Right atrium auricular region (tissue), 2 donors: ENCODE results near the gene INSIG2. TPM values are rescaled to one million over a fixed set of nuclear protein-coding genes. Genes with fewer than 3 reads are reported as not detected.

Source experiments
- DNase-seq: peaks from one replicate; pipeline ENCODE4 v3.0.0-alpha.2; 2019; ENCODE audit warnings: low spot score
- H3K27ac ChIP-seq, 2 donors: fragments of 200-600 bp; sonication (generic); 1 replicate in 1 of 2; 2 replicates in 1 of 2; pipeline ENCODE4 v1.5.1; 2016 to 2019
- H3K27me3 ChIP-seq, 2 donors: fragments of 200-600 bp; sonication (generic); one replicate each; pipeline versions ENCODE4 v1.5.1 to v1.6.0; 2017 to 2019
- H3K36me3 ChIP-seq: fragments of 200-600 bp; sonication (generic); one replicate; pipeline ENCODE4 v1.5.1; 2016
- H3K4me1 ChIP-seq, 2 donors: fragments of 200-600 bp; sonication (generic); one replicate each; pipeline versions ENCODE4 v1.5.1 to v1.6.0; 2017 to 2019
- H3K4me3 ChIP-seq, 2 donors: fragments of 200-600 bp; sonication (generic); 1 replicate in 1 of 2; 2 replicates in 1 of 2; pipeline ENCODE4 v1.5.1; 2017 to 2019; ENCODE audit warnings: mild to moderate bottlenecking in 1 of 2, moderate library complexity in 1 of 2
- H3K9me3 ChIP-seq, 2 donors: fragments of 200-600 bp; sonication (generic); one replicate each; pipeline ENCODE4 v1.5.1; 2019
- total RNA-seq, 2 donors: library from RNA; depleted of rRNA; stranded (reverse); fragments of >200 nt; gene quantifications; one replicate each; pipeline ENCODE4 v1.1.0, GENCODE V29; 2016
- TF ChIP-seq, protein P1 (sequence below), 2 donors: fragments of 200-600 bp; sonication (generic); IDR thresholded peaks; one replicate each; pipeline ENCODE4 v1.5.1; 2019; ENCODE audit warnings: antibody characterized with exemption in 2 of 2

The INSIG2 gene
- total RNA-seq, result 10 to 100 TPM in 1 of 2 donors, 1 to 10 TPM in 1; 8.0 to 10.5 TPM

DNA sequence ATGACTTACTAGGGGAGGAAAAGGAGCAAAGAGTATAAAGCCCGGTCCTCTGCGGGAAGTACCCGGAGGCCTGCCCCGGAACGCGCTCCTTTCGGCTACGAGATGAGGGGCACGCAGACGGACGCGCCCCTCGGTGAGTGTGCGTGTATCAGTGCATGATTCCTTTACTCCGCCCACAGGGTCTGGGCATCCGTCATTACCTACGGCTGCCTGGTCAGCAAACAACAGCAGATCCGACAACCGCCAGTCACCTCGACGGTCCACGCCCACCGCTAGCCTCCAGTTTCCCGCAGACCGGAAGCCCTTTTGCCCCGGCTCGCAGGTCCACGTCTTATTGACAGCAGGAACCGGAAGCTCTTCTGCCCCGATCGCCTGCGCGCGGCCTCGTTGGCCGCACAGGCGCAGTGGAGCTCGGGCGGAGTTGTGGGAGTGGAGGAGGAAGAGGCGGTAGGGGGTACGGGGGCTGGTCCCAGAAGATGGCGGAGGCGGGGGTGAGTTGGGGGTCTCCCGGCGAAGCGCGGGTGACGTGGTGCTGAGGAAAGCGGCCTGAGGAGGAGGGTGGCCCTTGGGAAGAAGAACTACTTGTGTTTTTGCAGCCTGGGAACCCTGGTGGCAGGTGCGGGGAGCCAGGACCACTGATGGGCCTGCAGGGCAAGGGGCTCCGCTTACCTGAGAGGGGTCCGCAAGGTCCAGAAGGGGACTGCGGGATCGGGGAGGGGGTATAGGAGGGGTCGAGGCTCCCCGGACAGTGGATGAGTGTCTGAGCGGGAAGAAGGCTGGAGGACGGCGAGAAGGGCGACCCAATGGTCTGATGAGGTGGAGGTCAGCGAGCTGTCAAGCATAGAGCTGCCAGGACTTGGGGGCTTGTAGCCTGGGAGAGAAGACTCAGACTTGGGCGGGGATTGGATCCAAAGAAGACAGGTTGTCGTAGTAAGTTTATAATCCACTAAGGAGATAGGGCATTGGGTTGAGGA, at the start of gene INSIG2:
Gene INSIG2 (plus strand): TSS at position 421 of the 974 bp plus-strand sequence. CDS start 8,086 bp downstream, outside the sequence.
- Histone ChIP-seq H3K4me3 (peak within 1 kb of the TSS; percentile 84 to 86), H3K4me1 (peaks cover 0 to 25% of the 10 kb centered on the region in 2 donors), H3K27me3 (no peaks in the 10 kb centered on the region), H3K27ac (peak within 1 kb of the TSS; percentile 77), H3K36me3 (no peaks in the 10 kb centered on the region), H3K9me3 (no peaks in the 10 kb centered on the region)
- peak; percentile 92 for DNase-seq
- TF ChIP-seq, protein P1, sequence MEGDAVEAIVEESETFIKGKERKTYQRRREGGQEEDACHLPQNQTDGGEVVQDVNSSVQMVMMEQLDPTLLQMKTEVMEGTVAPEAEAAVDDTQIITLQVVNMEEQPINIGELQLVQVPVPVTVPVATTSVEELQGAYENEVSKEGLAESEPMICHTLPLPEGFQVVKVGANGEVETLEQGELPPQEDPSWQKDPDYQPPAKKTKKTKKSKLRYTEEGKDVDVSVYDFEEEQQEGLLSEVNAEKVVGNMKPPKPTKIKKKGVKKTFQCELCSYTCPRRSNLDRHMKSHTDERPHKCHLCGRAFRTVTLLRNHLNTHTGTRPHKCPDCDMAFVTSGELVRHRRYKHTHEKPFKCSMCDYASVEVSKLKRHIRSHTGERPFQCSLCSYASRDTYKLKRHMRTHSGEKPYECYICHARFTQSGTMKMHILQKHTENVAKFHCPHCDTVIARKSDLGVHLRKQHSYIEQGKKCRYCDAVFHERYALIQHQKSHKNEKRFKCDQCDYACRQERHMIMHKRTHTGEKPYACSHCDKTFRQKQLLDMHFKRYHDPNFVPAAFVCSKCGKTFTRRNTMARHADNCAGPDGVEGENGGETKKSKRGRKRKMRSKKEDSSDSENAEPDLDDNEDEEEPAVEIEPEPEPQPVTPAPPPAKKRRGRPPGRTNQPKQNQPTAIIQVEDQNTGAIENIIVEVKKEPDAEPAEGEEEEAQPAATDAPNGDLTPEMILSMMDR (IDR thresholded peaks at IDR 0.05), result no peak

DNA sequence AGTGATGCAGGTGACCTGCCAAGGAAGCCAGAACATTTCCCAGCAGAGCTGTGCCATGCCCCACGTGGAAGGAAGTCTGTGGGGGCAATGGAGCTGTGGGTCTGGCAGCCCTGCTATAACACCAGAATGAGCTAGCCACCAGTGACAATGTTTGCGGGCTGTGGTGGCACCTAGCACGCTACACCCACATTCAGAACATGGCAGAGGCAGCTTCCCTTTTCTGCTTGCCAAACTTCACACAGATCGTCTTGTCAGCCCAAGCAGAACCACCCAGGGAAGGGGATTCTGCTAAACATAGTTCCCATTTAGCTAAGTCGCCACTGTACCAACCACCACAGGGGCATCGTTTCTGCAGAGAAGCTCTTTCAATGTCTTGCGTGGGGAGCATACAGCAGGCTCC, 47.4 kb upstream of the INSIG2 start:
- Histone ChIP-seq H3K36me3 (no peaks in the 10 kb centered on the region), H3K9me3 (peaks cover 0 to 7% of the 10 kb centered on the region in 2 donors), H3K4me3 (no peak overlapping the region), H3K27ac (no peak overlapping the region), H3K4me1 (no peaks in the 10 kb centered on the region), H3K27me3 (no peaks in the 10 kb centered on the region)
- TF ChIP-seq, protein P1 (IDR thresholded peaks at IDR 0.05), result no peak
- no peak for DNase-seq

DNA sequence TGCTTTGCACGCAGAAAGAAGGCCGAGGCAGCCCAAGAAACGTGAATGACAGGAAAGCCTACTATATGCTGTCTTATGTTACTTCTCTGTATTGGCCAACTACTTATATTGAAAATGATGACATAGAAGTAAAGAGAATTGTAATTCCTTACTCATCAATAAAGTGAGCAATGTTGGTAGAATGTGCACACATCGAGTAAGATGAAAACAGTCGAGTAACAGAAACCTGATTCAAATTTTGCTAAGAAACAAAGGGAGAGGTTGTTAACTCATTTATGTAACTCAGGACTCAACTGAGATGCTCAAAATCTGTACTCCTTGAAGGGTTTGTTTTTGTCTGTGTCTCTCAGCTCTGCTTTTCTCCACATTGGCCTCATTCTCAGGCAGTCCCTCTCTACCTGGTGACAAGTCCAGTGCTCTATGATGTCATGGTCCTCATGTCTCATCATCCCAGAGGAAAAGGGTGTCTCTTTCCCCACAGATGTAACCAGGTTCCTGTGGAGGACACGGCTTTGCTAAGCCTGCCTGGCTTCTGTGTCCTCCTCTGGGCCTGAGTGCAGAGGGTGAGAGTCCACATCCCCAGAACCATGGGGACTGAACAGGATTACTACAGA, 44.1 kb upstream of the INSIG2 start:
- Histone ChIP-seq H3K27ac (no peak overlapping the region), H3K4me1 (no peaks in the 10 kb centered on the region), H3K36me3 (no peaks in the 10 kb centered on the region), H3K9me3 (no peaks in the 10 kb centered on the region), H3K4me3 (no peak overlapping the region), H3K27me3 (no peaks in the 10 kb centered on the region)
- DNase-seq, result no peak
- TF ChIP-seq, protein P1 (IDR thresholded peaks at IDR 0.05), result no peak

DNA sequence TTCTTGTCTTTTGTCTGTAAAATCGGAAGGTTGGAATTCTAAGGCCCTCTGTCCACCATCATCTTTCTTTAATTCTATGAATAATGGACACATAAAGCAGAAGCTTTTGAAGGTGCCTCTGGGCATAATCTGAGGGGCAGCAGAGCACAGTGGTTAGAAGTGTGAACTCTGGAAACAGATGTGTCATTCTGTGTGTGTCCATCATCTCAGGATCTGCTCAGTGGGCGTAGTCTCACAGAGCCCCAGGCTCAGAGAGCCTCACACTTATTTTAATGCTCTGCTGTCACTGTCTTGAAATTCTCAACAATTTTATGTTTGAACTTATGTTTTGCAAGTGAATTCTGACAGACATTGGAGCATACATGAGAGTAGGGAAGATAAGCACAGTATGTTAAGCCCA, 43.4 kb upstream of the INSIG2 start:
- TF ChIP-seq, protein P1 (IDR thresholded peaks at IDR 0.05), result no peak
- peaks cover 0 to 4% of the 10 kb centered on the region in 2 donors for H3K27me3 ChIP-seq
- H3K27ac ChIP-seq, result no peak overlapping the region
- no peak for DNase-seq
- no peaks in the 10 kb centered on the region for H3K4me1 ChIP-seq
- no peaks in the 10 kb centered on the region for H3K9me3 ChIP-seq
- no peaks in the 10 kb centered on the region for H3K36me3 ChIP-seq
- H3K4me3 ChIP-seq, result no peak overlapping the region

DNA sequence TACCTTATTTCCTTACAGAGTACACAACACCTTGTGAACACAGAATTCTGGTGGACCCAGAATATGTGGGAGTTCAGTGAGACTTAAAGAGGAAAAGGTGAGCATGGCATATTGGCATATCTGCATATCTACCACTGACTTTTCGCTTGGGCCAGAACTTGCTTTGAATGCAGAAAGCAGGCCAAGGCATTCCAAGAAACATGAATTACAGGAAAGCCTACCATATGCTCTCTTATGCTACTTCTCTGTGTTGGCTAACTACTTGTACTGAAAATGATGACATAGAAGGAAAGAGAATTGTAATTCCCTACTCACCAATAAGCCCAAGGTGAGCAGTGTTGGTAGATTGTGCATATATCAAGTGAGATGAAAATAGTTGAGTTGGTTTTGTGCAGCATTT, 43.0 kb upstream of the INSIG2 start:
- no peak overlapping the region for H3K4me3 ChIP-seq
- TF ChIP-seq, protein P1 (IDR thresholded peaks at IDR 0.05), result no peak
- no peak overlapping the region for H3K27ac ChIP-seq
- H3K27me3 ChIP-seq, result peaks cover 0 to 4% of the 10 kb centered on the region in 2 donors
- no peaks in the 10 kb centered on the region for H3K36me3 ChIP-seq
- H3K4me1 ChIP-seq, result no peaks in the 10 kb centered on the region
- DNase-seq, result no peak
- no peaks in the 10 kb centered on the region for H3K9me3 ChIP-seq
